Mesenteric fat pad (tissue), 1 donor: ENCODE data around the gene ZNF593OS. TPM values are rescaled to one million over a fixed set of nuclear protein-coding genes. Genes with fewer than 3 reads are reported as not detected.
A peak's percentile ranks its signal among the peaks of the same experiment; 100 is the strongest.

Source experiments
- DNase-seq: peaks from one replicate; pipeline ENCODE4 v3.0.0-alpha.2; 2020; ENCODE audit warnings: low spot score
- total RNA-seq: library from RNA; stranded (reverse); fragmentation: NEBNext Ultra II Directional; extraction: Animal tissue kit (Norgen Biotek cat#: 25700); gene quantifications from one replicate; pipeline ENCODE4 v1.2.1, GENCODE V29; 2021
- donor health status: DM: yes; HTN: yes; CAD: no.

ZNF593OS gene
- total RNA-seq, 1 donor from 2014 or later = not detected

DNA sequence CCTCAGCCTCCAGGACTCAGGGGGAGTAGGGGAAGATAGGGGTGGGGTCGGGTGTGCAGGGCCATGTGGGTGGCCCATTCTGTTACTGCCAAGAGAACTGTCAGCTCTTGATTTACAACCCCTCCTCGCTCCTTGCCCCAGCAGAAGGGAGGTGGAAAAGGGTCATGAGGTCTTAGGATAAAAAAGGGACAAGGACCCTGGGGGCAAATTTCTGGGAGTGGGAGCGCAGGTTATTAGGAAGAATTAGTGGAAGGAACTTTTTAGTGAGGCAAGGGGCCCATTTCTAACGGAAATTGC lies 11.9 kb downstream of the ZNF593OS start:
- DNase-seq = no peak

GRCh38 chr1:26158908-26159742 lies 12.5 kb downstream of the ZNF593OS start, which contains the start of gene FAM110D:
FAM110D (plus strand) TSS chr1:26159079; CDS start chr1:26161292, 2,213 bp downstream.
- DNase-seq = peak; percentile 49

GRCh38 chr1:26158271-26158907 lies 13.2 kb downstream of the ZNF593OS start:
- peak; percentile 65 for DNase-seq

- DNase-seq = peak; percentile 59
Measured at GRCh38 chr1:26156285-26157038, 15.2 kb downstream of the ZNF593OS start.

DNA sequence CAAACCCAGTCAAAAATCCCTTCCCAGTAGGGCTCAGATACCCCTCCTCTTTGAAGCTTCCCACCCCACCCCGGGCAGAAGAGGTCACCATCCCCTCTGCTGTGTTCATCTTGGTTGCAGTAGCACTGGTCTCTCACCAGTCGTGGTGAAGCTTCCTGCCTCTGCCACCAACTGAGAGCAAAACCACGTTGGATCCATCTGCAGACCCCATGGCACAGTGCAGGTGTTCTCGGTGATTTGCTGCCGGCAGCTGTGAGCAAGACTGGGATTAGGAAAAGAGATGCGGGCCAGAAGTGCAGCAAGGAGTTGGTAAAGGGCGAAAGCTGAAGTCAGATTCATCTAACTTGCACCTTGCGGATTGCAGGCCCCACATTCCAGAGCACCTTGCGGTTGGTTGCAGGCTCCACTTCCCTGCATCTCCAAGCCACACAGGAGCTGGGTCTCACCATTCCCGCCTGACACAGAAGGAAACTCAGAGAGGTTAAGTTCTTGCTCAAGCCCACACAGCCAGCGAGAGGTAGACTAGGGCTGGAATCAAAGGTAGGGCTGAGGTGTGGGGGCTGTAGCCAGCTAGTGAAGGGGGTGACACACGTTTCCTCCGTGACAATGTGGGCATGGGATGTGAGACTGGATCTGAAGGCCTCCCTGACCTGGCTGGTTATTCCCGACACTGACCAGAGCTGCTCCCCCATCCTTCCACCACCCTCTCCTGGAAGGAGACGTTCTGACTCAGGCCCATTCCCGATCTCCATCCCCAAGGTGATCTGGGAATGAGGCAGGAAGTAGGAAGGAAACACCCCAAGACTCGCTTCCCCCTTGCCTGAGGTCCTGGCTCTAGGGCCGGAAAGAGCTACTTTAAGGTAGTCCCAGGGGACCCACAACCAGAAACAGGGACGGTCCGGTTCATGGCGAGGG lies 16.0 kb downstream of the ZNF593OS start:
- DNase-seq = peak; percentile 84

DNA sequence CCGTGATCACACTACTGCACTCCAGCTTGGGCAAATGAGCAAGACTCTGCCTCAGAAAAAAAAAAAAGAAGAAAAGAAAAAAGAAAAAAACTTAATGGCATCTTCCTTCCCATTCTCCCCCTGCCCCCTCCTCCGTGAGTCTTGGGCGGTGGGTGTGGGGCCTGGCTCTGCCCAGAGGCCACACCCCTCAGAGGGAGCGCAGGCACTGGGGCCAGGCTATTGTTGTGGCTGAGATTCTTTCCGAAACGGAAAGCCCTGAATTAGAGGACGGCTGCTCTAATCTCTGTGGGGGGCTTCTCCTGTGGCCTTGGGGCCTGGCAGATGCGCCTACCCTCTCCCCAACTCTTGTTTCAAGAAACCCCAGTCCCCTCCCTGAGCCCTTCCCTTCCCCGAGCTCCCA lies 16.9 kb downstream of the ZNF593OS start:
- peak; percentile 88 for DNase-seq

GRCh38 chr1:26153966-26154532 lies 17.6 kb downstream of the ZNF593OS start:
- DNase-seq = peak; percentile 41

- DNase-seq = peak; percentile 11
Measured at GRCh38 chr1:26148887-26149286, 22.7 kb downstream of the ZNF593OS start.

- no peak for DNase-seq
Measured at GRCh38 chr1:26145960-26146294, 25.7 kb downstream of the ZNF593OS start.

GRCh38 chr1:26145041-26145959 lies 26.3 kb downstream of the ZNF593OS start:
- no peak for DNase-seq

DNA sequence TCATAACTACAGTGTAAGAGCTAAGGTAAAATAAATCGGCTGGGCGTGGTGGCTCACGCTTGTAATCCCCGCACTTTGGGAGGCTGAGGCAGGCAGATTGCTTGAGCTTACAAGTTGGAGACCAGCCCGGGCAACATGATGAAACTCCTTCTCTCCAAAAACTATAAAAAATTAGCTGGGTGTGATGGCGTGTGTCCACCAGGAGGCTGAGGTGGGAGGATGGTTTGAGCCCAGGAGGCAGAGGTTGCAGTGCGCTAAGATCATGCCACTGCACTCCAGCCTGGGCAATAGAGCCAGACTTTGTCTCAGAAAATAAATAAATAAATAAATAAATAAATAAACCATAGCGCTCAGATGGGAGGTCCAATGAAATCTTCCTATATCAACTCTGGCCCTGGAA lies 29.5 kb downstream of the ZNF593OS start:
- no peak for DNase-seq

GRCh38 chr1:26138974-26139558 lies 32.6 kb downstream of the ZNF593OS start:
- no peak for DNase-seq

DNA sequence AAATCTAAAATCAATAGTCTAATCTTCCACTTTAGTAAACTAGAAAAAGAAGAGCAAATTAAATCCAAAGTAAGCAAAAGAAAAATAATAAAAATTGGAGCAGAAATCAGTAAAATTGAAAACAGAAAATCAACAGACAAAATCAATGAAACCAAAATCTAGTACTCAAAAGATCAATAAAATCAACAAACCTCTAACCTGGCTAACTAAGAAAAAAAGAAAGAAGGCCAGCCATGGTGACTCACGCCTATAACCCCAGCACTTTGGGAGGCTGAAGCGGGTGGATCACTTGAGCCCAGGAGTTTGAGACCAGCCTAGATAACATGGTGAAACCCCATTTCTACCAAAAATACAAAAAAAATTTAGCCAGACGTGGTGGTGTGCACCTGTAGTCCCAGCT lies 37.2 kb downstream of the ZNF593OS start:
- DNase-seq = no peak

GRCh38 chr1:26132834-26133167 lies 38.8 kb downstream of the ZNF593OS start:
- DNase-seq = no peak

GRCh38 chr1:26132128-26132833 lies 39.4 kb downstream of the ZNF593OS start:
- DNase-seq = no peak

GRCh38 chr1:26130695-26131094 lies 40.9 kb downstream of the ZNF593OS start:
- DNase-seq = no peak

DNA sequence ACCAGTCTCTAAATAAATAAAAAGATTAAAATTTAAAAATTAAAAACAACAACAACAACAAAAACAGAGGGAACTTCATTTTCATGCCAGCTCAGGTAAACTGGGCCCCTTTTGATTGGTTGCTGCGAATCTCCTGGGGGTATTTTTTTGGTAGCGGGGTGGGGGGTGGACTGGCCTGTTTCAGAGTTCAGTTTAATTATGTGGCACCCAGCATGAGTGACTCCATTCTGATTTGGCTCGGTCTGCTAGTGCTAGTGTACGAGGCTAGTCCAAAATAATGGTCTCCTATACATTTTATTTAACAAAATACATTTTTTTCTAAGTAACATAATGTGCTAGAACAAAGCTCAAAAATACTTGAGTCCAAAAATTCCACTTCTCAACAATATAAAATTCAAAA lies 41.9 kb downstream of the ZNF593OS start:
- no peak for DNase-seq

GRCh38 chr1:26127235-26128163 lies 44.1 kb downstream of the ZNF593OS start:
- no peak for DNase-seq
